GM12874 (cell line): ENCODE data around the gene RAD9A.

Source experiments
- CTCF ChIP-seq: IDR thresholded peaks from 2 replicates; pipeline ENCODE4 v1.5.1; 2011; ENCODE audit warnings: low read depth, mild to moderate bottlenecking, control low read depth, low read length, moderate library complexity; ENCODE audit not compliant: insufficient read depth

RAD9A gene

DNA sequence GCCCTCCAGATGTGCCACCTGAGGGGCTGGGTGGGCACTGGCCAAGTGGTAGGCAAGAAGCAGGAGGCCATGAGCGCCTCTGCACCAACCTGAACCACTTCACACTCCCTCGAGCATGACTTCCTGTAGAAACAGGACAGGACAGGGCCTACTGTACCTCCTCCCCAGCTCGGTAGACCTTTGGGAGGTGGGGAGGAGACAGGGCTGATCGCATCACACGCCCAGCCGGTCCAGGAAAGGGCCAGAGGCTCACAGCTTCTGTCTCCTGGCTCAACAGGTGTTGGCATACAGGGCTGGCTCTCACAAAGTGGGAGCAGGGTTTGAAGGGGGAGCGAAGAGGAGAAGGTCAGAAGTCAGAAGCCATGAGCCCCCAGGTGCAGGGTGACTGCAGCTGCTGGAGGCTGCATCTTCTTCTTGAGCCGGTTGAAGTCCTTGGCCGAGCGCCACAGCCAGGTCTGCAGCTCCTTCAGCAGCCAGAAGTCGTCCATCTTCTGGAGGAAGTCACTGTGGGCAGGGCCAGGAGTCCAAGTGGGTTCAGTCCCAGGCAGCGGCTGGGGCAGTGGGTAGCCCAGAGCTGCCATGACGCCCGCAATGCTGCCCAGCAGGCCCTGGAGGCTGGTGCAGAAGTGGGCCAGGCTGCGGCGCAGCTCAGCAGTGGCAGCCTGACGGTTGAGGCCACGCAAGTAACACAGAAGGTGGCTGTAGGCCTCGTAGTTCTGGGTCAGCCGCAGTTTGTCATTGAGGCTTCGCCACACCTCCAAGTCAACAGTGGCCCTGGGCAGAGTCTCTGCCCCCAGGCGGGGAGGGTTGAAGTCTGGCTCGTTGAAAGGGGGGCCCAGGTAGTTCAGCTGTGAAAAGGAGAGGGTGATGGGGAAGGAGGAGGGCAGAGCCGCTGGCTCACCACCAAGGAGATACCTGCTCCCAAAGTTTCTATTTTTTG, 26.7 kb upstream of the RAD9A start:
- TF ChIP-seq CTCF, result no peak

DNA sequence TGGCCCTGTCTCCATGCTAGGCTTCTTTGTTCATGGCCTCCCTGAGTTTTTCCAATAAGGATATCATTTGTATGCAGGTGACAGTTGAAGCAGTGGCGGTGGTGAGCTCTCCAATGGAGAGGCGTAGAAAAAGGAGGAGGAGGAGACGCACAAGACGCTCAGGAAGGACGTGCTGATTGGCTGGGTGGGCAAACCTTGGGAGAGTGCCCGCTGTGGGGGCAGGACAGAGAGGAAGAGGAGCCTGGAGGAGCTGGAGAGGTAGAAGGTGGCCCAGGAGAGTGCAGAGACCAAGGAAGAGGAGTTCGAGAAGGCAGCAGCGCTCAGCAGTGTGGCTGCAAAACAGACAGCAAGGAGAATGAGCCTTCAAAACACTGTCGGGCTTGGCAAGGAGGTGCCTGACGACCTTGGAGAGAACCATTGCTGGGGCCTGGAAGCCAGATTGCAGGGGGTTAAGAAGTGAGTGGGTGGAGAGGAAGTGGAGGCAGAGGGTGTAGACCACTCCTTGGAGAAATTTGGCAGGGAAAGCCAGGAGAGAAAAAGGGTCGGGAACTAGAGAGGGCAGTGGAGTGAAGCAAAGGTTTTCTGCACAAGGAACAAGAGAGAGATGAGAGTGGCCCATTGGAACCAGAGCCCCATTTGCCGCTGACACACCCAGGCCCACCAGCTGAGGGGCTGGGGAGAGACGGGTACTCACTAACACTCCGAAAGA, 25.9 kb upstream of the RAD9A start:
- no peak for TF ChIP-seq CTCF

DNA sequence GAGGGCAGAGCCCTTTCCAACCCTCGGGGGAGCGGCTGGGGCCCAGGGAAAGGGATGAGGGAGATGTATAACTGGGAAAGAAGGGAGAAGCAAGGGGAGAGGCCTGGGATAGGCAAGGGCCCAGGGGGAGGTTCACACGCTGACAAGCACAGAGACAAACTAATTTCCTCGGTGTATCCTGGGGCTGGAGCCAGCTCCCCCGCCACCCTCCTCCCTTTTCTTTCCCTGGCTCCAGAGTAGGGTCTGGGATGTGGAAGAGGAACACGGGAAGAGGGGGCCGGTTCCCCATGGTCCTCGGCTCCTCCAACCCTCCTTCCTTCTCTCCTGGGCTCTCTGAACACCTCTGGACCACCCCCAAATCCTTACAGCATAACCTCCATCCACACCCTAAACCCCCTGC, 25.2 kb upstream of the RAD9A start:
- no peak for TF ChIP-seq CTCF

DNA sequence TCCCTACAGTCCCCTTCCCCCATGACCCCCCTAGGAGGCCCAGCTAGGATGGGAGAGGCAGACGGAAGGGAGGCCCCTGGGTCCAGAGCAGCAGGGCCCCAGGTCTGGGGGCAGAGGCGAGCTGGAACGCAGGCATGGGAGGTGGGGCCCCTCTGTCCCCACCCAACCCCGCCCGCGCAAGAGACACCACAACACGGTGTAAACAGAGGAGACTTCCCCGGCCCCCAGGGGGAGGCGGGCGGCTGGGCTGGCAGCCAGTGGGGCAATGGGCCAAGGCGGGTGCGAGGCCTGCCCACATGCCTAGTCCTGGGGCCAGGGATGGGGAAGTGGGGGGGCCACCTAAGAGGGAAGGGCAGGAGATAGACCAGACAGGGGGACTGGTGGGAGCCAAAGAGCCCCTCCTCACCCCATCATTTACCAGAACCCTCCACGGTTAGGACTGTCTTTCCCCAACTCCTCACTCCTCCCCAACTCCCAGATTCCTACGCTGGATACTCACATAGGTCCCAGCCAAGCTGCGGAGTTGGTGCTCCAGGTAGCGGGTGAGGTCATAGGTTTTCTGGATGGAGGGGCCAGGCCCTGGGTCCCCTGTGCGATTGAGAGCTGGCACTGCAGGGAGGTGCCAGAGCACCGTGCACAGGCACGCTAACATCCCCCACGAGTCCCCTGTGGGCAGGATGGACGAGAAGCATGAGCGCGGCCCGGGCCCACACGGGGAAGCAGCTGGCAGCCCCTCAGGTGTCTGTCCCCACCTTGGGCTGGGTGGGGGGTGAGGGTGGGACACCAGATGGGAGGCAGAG, 24.6 kb upstream of the RAD9A start:
- TF ChIP-seq CTCF, result no peak

GRCh38 chr11:67367761-67368227, 24.0 kb upstream of the RAD9A start:
- no peak for TF ChIP-seq CTCF

- TF ChIP-seq CTCF, result no peak
These were observed 23.2 kb upstream of the RAD9A start for GRCh38 chr11:67368621-67369020.

DNA sequence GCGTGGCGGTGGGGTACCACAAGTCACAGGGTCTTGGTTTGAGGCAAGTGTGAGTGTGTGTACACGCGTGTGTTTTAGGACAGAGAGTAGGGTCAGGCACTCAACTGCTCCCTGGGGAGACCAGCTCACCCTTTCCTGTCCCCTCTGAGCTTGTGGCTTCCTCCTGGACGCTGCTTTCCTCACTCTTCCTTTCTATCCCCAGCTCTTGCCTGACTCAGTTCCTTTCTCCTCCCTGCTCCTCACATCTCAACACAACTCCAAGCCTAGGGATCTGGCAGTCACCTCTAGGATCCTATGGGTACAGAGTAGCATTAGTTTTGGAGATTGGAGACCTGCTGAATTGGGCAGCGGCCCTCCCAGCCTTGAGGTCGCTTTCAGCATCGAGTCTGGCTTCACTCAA, 22.5 kb upstream of the RAD9A start:
- no peak for TF ChIP-seq CTCF
